Stimulated activated CD8-positive, alpha-beta memory T cell treated with anti-CD3 and anti-CD28 coated beads, Interleukin-7, amount 100 ng/mL, for 4 hours (primary cell): ENCODE measurements around the gene TNFAIP6.
A peak's percentile ranks its signal among the peaks of the same experiment; 100 is the strongest.

ENCODE experiments used
- DNase-seq, 2 donors: peaks; one replicate each; pipeline ENCODE4 v3.0.0-alpha.2; 2020; ENCODE audit warnings: low read depth in 2 of 2

Gene TNFAIP6

GRCh38 chr2:151359768-151360461 lies 2.5 kb downstream of the TNFAIP6 start:
- no peak for DNase-seq

- no peak for DNase-seq
These were observed 4.4 kb downstream of the TNFAIP6 start for GRCh38 chr2:151361674-151362370.

GRCh38 chr2:151363709-151364108 lies 6.3 kb downstream of the TNFAIP6 start:
- no peak for DNase-seq

- no peak for DNase-seq
These were observed 10.2 kb downstream of the TNFAIP6 start for GRCh38 chr2:151367571-151367970.

- no peak for DNase-seq
These were observed 17.0 kb downstream of the TNFAIP6 start for GRCh38 chr2:151374436-151374835.

GRCh38 chr2:151379169-151379568 lies 21.8 kb downstream of the TNFAIP6 start:
- no peak for DNase-seq

- no peak for DNase-seq
These were observed 23.3 kb downstream of the TNFAIP6 start for GRCh38 chr2:151380580-151381235.

GRCh38 chr2:151381266-151381665 lies 23.9 kb downstream of the TNFAIP6 start:
- DNase-seq = no peak

GRCh38 chr2:151388011-151388410 lies 30.6 kb downstream of the TNFAIP6 start:
- no peak for DNase-seq

- no peak for DNase-seq
These were observed 34.0 kb downstream of the TNFAIP6 start for GRCh38 chr2:151391436-151391835.

- no peak for DNase-seq
These were observed 37.1 kb downstream of the TNFAIP6 start for GRCh38 chr2:151394509-151394908.

- DNase-seq = no peak
These were observed 38.4 kb downstream of the TNFAIP6 start for GRCh38 chr2:151395509-151396374.

GRCh38 chr2:151399981-151400380 lies 42.6 kb downstream of the TNFAIP6 start:
- DNase-seq = no peak

- no peak for DNase-seq
These were observed 43.8 kb downstream of the TNFAIP6 start for GRCh38 chr2:151401149-151401548.

GRCh38 chr2:151403914-151404313 lies 46.5 kb downstream of the TNFAIP6 start:
- no peak for DNase-seq

GRCh38 chr2:151405376-151405775 lies 48.0 kb downstream of the TNFAIP6 start:
- DNase-seq = no peak

- no peak for DNase-seq
These were observed 49.9 kb downstream of the TNFAIP6 start for GRCh38 chr2:151407281-151407680.

- no peak for DNase-seq
These were observed 51.6 kb downstream of the TNFAIP6 start for GRCh38 chr2:151408788-151409600.

GRCh38 chr2:151409601-151410484 lies 52.5 kb downstream of the TNFAIP6 start, which contains the start of gene RIF1:
Gene RIF1 (plus strand): TSS chr2:151409902. CDS start chr2:151410424, 522 bp downstream.
- DNase-seq = peak; percentile 64 to 73

- DNase-seq = peak; percentile 13
These were observed 53.1 kb downstream of the TNFAIP6 start for GRCh38 chr2:151410485-151410834.
